HG03064 (cell line): ENCODE results near the gene LASP1.
"Not testable (repeated sequence)": the region's sequence is repeated elsewhere in the genome, so short reads cannot be mapped to it uniquely, and the experiment has no call there.

ENCODE experiments used
- ATAC-seq: cut with Tn5 transposase; IDR thresholded peaks from one replicate; pipeline ENCODE4 v1.9.1; 2021; ENCODE audit warnings: low read depth; ENCODE audit not compliant: unreplicated experiment

The LASP1 gene

DNA sequence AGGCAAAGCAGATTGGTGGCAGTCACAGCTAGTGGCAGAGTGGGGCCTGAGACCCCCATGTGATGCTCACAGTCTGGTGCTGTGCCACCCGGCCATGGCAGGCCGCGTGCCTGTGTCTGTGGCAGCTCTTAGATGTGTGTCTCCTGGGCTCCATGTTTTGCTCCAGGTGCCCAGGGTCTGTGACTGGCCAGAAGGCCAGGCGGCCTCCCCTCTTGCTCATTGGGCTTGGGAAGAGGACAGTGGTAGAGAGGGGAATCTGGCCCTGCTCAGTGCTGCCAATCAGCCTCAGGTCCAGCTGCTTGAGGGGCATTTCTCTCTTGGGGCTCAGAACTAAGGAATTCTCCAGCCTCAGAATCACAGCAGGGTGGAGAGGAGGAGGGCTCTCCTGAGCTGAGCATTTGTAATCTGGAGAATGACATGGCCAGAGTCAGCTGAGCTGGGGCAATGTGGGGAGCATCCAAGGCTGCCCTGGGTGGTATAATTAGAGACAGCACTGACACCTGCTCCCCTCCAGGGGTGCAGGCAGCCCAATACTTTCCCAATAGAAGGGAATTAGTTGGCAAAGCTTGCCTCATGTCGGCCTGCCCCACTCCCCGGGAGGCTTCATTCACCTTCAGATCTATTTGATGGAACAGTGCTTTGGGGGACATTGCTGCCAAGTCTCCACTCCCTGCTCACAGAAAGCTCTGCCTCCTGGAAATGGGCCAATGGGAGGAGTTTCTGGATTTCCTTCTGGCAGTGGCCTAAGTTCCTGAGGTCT, 52.9 kb downstream of the LASP1 start:
- no peak for ATAC-seq

DNA sequence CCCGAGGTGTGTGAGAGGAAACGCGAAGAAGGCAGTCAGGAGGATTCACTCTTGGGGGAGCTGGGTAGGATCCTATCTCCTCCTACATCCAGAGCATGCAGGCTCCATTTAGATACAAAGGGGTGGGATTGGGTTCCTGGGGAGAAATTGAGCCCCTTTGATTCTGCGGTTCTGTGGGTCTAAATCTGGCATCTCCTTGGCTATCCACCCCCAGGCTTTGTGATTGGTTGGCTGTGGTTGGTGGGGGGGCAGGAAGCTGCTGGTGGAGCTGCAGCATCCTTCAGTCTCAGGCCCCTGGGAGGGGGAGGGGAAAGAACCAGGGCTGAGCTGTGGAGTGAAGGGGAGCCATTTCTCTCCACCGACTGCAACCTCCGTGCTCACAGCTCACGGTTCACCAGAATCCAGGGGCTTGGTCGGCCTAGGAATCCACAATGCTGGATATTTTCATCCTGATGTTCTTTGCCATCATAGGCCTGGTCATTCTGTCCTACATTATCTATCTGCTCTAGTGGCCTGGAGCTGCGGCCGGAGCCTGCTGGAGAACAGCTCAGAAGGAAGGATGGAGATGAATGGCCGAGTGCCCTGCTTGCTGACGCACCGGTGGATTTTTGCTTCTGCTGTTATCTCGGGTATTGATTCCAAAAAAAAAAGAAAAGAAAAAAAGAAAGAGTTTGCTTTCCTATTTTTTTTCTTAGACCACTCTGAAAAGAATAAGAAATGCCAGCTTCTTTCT, 55.6 kb downstream of the LASP1 start, which contains the start of gene LASP1NB:
Gene LASP1NB (plus strand): TSS at position 352 of the 733 bp plus-strand sequence.
- ATAC-seq = no peak

- no peak for ATAC-seq
Measured at GRCh38 chr17:38926293-38927070, 56.6 kb downstream of the LASP1 start.

DNA sequence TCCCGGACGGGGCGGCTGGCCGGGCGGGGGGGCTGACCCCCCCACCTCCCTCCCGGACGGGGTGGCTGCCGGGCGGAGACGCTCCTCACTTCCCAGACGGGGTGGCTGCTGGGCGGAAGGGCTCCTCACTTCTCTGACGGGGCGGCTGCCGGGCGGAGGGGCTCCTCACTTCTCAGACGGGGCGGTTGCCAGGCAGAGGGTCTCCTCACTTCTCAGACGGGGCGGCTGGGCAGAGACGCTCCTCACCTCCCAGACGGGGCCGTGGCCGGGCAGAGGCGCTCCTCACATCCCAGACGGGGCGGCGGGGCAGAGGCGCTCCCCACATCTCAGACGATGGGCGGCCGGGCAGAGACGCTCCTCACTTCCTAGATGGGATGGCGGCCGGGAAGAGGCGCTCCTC, 60.9 kb downstream of the LASP1 start:
- ATAC-seq = not testable (repeated sequence)

DNA sequence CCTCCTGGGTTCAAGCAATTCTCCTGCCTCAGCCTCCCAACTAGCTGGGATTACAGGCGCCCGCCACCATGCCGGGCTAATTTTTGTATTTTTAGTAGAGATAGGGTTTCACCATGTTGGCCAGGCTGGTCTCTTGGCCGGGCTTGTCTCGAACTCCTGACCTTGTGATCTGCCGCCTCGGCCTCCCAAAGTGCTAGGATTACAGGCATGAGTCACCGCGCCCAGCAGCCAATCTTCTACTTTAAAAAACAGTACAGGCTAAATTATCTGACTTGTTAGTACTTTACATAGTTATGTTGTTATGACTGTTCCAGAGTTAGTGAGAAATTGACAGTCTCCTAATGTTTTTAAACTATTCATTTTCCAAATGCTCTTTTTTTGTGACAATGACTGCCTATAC, 64.1 kb downstream of the LASP1 start:
- not testable (repeated sequence) for ATAC-seq

DNA sequence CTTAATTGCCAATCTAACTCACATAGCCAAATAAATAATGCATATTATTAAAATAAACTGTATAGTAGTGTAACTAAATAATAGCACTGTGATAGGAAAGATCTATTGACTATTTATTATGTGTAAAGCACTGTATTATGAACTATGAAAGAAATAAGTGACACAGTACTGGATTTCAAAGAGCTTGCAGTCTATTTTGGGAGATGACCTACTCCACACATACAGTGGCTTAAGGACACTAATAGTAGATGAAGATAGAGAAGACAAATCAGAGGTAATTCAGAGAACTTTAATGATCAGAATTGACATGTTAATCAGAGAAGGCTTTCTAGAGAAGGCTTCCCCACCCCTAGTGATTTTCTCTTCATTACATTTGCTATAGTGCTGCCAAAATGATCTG, 70.1 kb downstream of the LASP1 start:
- no peak for ATAC-seq

- ATAC-seq = no peak
Measured at GRCh38 chr17:38940404-38940803, 70.5 kb downstream of the LASP1 start.

DNA sequence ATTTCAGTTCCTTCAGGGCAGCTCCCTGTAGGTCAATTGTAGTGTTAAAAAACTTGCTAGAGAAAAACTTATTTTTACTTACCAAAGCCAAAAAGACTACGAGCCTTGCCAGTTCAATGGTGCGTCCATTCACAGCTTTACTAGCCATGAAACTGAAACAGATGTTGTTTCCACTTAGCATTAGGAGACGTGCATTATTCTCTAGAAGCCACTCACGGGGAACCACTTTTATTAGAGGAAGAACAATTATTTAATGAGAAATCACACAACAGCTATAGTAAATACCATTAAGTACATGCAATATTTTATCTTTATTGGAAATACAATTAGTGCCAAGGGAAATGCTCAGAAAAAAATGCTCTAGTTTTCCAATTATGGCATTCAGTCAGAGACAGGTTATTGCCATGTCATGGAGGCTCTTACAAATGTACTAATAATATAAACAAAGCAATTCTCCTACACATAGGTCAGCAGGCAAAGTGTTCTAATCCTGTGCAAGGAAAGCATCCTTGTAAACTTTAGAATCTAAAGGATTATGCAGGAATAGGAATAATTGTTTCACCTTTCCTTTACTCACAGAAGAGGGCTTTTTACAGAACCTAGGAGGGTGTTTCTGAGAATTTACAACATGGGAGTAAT, 73.0 kb downstream of the LASP1 start:
- no peak for ATAC-seq

GRCh38 chr17:38943607-38944006, 73.7 kb downstream of the LASP1 start:
- ATAC-seq = no peak

DNA sequence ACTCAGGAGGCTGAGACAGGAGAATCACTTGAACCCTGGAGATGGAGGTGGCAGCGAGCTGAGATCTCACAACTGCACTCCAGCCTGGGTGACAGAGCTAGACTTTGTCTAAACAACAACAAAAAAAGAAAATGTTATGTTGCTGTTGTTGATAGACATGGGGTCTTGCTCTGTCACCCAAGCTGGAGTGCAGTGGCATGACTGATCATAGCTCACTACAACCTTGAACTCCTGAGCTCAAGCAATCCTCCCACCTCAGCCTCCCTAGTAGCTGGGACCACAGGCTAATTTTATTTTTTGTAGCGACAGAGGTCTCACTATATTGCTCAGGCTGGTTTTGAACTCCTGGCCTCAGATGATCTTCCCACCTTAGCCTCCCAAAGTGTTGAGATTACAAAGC, 77.3 kb downstream of the LASP1 start:
- ATAC-seq = no peak

DNA sequence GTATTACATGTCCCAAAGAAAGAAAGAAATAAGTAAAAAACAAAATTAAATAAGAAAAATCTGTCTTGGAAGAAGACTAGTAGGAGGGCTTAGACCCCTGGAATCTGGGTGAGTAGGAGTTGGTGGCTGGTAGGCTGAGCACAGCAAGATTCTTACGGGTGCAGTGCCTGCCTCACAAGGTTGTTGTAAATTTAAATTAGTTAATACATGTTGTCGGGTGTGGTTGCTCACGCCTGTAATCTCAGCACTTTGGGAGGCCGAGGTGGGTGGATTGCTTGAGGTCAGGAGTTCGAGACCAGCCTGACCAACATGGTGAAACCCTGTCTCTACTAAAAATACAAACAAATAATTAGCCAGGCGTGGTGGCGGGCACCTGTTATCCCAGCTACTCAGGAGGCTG, 83.9 kb downstream of the LASP1 start:
- not testable (repeated sequence) for ATAC-seq

DNA sequence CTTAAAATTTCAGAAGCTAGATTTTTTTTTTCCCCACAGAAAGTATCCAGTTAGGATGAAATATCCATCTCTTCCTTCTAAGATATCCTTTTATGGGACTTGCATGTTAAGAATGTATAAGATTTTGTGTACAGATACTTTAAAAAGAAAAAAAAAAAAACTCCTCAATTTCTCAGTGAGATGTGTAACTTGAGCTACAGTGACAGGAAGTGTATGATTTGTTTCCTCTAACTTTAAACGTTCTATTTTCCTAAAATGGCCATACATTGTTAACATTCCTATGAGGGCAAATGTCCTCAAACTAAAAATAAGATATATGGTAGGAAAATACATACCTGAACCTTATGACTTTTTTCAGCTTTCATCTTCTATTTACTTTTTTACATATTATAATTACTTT, 88.5 kb downstream of the LASP1 start:
- ATAC-seq = no peak

- ATAC-seq = no peak
Measured at GRCh38 chr17:38958756-38959155, 88.9 kb downstream of the LASP1 start.

GRCh38 chr17:38959508-38959907, 89.7 kb downstream of the LASP1 start:
- no peak for ATAC-seq

DNA sequence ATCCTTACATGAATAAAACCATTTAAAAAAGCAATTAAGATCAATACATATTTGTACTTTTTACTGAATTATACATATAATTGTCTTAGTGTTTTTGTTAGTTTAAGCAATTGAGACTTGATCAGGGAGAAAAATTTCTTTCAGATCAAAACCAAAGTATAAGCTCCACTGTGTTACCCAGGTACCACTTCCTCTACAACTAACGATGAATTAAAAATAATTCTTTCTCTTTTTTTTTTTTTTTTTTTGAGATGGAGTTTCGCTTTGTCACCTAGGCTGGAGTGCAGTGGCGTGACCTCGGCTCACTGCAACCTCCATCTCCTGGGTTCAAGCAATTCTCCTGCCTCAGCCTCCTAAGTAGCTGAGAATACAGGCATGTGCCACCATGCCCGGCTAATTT, 90.5 kb downstream of the LASP1 start:
- ATAC-seq = no peak

DNA sequence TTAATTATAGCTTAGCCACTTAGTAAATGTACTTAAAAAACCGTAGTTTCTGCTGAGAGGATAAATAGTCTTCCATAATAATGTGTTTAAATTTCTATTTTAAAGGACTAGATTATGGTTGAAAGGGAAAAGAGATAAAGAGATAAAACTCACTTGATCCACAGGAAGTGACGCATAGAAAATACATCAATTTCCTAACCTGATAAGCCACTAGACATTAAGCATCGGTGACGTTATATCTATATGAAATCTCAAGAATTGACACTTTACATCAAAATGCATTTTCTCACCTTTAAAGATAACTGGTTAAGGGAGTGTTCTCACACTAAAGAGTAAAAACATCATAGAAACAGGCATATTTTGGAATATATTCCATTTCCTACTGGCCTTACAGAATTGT, 91.6 kb downstream of the LASP1 start:
- ATAC-seq = no peak

DNA sequence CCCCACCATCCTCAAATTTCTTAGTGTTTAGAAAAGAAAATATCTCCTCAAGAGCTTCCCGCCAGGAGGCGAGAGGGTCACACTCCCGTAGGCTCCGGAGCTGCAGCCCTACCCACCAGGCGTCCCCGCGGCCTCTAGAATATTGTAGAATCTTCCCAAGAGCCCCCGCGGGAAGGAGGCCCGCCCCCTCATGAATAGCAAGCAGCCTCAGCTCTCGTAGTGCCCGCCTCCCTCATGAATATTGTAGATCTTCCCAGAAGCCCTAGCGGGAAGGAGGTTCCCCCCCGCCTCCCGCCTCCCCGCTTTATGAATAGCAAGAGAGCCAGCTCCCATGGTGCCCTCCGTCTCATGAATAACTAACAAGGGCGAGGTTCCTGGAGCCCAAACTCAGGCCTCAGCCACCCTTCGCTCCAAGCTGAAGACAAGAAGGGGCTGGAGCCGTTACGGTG, 97.5 kb downstream of the LASP1 start, which contains the start of gene FBXO47:
Gene FBXO47 (minus strand): TSS at position 114 of the 449 bp plus-strand sequence. CDS start 4,378 bp downstream, outside the sequence.
- no peak for ATAC-seq

DNA sequence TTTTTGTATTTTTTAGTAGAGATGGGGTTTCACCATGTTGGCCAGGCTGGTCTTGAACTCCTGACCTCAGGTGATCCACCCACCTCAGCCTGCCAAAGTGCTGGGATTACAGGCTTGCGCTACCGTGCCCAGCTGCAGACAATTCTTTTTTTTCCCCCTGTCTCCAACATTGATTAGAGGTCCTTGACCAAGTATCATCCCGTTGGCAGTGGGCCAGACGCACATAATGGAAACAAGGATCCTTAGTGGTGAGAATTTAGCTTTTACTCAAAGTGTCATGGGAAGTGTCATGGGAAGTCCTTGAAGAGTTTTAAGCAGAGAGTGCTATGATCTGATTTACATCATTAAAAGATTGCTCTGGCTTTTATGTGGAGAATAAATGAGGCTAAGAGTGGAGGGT, 99.4 kb downstream of the LASP1 start:
- ATAC-seq = no peak

DNA sequence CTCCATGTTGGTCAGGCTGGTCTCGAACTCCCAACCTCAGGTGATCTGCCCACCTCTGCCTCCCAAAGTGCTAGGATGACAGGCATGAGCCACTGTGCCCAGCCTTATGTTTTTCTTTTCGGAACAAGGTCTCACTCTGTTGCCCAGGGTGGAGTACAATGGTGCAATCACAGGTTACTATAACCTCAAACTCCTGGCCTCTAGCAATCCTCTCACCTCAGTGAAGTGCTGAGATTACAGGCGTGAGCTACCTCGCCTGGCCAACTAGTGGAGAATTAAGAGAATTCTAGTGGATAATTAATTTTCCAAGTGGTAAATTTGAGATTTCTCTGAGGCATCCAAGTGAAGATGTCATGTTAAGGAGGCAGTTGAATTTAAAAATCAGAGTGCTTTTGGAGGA, 100.3 kb downstream of the LASP1 start:
- no peak for ATAC-seq

GRCh38 chr17:38970804-38971203, 100.9 kb downstream of the LASP1 start:
- no peak for ATAC-seq
